HFFc6 (cell line): ENCODE results near the gene PTGES3. TPM values are rescaled to one million over a fixed set of nuclear protein-coding genes. Genes with fewer than 3 reads are reported as not detected.
A peak's percentile ranks its signal among the peaks of the same experiment; 100 is the strongest.
"Not testable (repeated sequence)": the region's sequence is repeated elsewhere in the genome, so short reads cannot be mapped to it uniquely, and the experiment has no call there.

Source experiments
- DNase-seq: peaks from one replicate; pipeline ENCODE4 v3.0.0-alpha.2; 2018
- H3K27ac Mint-ChIP-seq: 2 replicates; pipeline ENCODE4 v1.8.0; 2020; ENCODE audit warnings: mild to moderate bottlenecking, mixed read lengths
- H3K27me3 Mint-ChIP-seq: 2 replicates; pipeline ENCODE4 v1.8.0; 2021; ENCODE audit warnings: mild to moderate bottlenecking, moderate library complexity, mixed read lengths; ENCODE audit not compliant: insufficient read depth
- H3K36me3 Mint-ChIP-seq: 2 replicates; pipeline ENCODE4 v1.8.0; 2021; ENCODE audit warnings: low read depth, mixed read lengths
- H3K4me1 Mint-ChIP-seq: 2 replicates; pipeline ENCODE4 v1.8.0; 2020; ENCODE audit warnings: low read depth, mixed read lengths
- H3K4me3 Mint-ChIP-seq: 2 replicates; pipeline ENCODE4 v1.8.0; 2020; ENCODE audit warnings: mild to moderate bottlenecking, moderate library complexity, mixed read lengths
- H3K9me3 Mint-ChIP-seq: 2 replicates; pipeline ENCODE4 v1.8.0; 2020; ENCODE audit warnings: mild to moderate bottlenecking, mixed read lengths
- CTCF ChIP-seq: fragments of 200-600 bp; sonication (generic); IDR thresholded peaks from 2 replicates; pipeline ENCODE4 v1.5.0; 2021; ENCODE audit warnings: antibody characterized with exemption, mild to moderate bottlenecking
- total RNA-seq, 6 experiments: library from RNA; stranded (reverse); fragmentation: NEBNext Ultra II Directional; extraction: Animal tissue kit (Norgen Biotek cat#: 25700); gene quantifications; 2 replicates in 1 of 6; 3 replicates in 5 of 6; pipeline ENCODE4 v1.2.3, GENCODE V29; 2021

The PTGES3 gene
- total RNA-seq, 6 experiments from 2014 or later: 177 to 229 (median 216) TPM

GRCh38 chr12:56709759-56710376 lies 21.8 kb upstream of the PTGES3 start:
- Mint-ChIP-seq H3K27ac (no peak overlapping the region; the same call in 1 of the 2 replicates), H3K9me3 (no peaks in the 10 kb centered on the region), H3K36me3 (peaks cover 33% of the 10 kb centered on the region), H3K4me3 (no peak overlapping the region), H3K4me1 (peaks cover 7% of the 10 kb centered on the region), H3K27me3 (peaks cover 2% of the 10 kb centered on the region; the same call in 1 of the 2 replicates)
- no peak for DNase-seq
- no peak for TF ChIP-seq CTCF

GRCh38 chr12:56704522-56704921 lies 16.4 kb upstream of the PTGES3 start:
- H3K9me3 Mint-ChIP-seq, H3K4me1 Mint-ChIP-seq, DNase-seq, H3K27ac Mint-ChIP-seq, H3K27me3 Mint-ChIP-seq, H3K36me3 Mint-ChIP-seq, H3K4me3 Mint-ChIP-seq: not testable (repeated sequence)

- TF ChIP-seq CTCF: no peak
- Mint-ChIP-seq H3K4me3 (no peak overlapping the region), H3K36me3 (no peaks in the 10 kb centered on the region), H3K9me3 (no peaks in the 10 kb centered on the region), H3K4me1 (peaks cover 7% of the 10 kb centered on the region; the same call in 1 of the 2 replicates), H3K27ac (no peak overlapping the region), H3K27me3 (0 out of 2 replicates have a peak, but pooled peaks cover 3% of the 10 kb centered on the region)
- no peak for DNase-seq
Observed at GRCh38 chr12:56699020-56699661, 11.1 kb upstream of the PTGES3 start.

GRCh38 chr12:56695327-56696101 lies 7.4 kb upstream of the PTGES3 start:
- no peak overlapping the region for H3K4me3 Mint-ChIP-seq
- no peaks in the 10 kb centered on the region for H3K36me3 Mint-ChIP-seq
- TF ChIP-seq CTCF: no peak
- 0 out of 2 replicates have a peak, but pooled peaks cover 3% of the 10 kb centered on the region for H3K27me3 Mint-ChIP-seq
- no peaks in the 10 kb centered on the region for H3K9me3 Mint-ChIP-seq
- DNase-seq: no peak
- no peak overlapping the region; the same call in 1 of the 2 replicates for H3K27ac Mint-ChIP-seq
- peaks cover 7% of the 10 kb centered on the region; the same call in 1 of the 2 replicates for H3K4me1 Mint-ChIP-seq

GRCh38 chr12:56694161-56694560 lies 6.1 kb upstream of the PTGES3 start:
- Mint-ChIP-seq H3K27ac (no peak overlapping the region), H3K36me3 (no peaks in the 10 kb centered on the region), H3K4me3 (no peak overlapping the region), H3K4me1 (peaks cover 9% of the 10 kb centered on the region), H3K27me3 (0 out of 2 replicates have a peak, but pooled peaks cover 3% of the 10 kb centered on the region), H3K9me3 (no peaks in the 10 kb centered on the region)
- DNase-seq: no peak
- no peak for TF ChIP-seq CTCF

- H3K27ac Mint-ChIP-seq: peak overlapping the region; percentile 99
- no peak for TF ChIP-seq CTCF
- DNase-seq: no peak
- peaks cover 28% of the 10 kb centered on the region for H3K4me1 Mint-ChIP-seq
- peaks cover 30% of the 10 kb centered on the region for H3K36me3 Mint-ChIP-seq
- no peaks in the 10 kb centered on the region for H3K9me3 Mint-ChIP-seq
- peak overlapping the region; percentile 100 for H3K4me3 Mint-ChIP-seq
- peaks cover 9% of the 10 kb centered on the region for H3K27me3 Mint-ChIP-seq
Observed at GRCh38 chr12:56688846-56689109, 694 bp upstream of the PTGES3 start.
